Measurements from ENCODE around the gene ERC2.

GRCh38 chr3:55702822-55703221 is 765.4 kb downstream of the ERC2 start:
- no peak for TF ChIP-seq ZNF140 (tag by site-specific recombination; IDR thresholded peaks at IDR 0.05)
- TF ChIP-seq SALL2 (tag by site-specific recombination; IDR thresholded peaks at IDR 0.05; ENCODE audit: borderline replicate concordance): no peak
- no peak for TF ChIP-seq ZSCAN16 (tag by site-specific recombination; IDR thresholded peaks at IDR 0.05)
- TF ChIP-seq CTCF (tag by site-specific recombination; IDR thresholded peaks at IDR 0.05): no peak
- no peak for TF ChIP-seq ZEB2 (tag by site-specific recombination; IDR thresholded peaks at IDR 0.05)
- no peak for TF ChIP-seq BCL11B (tag by site-specific recombination; IDR thresholded peaks at IDR 0.05; ENCODE audit: low read depth)
- TF ChIP-seq ZNF530 (tag by site-specific recombination; IDR thresholded peaks at IDR 0.05; ENCODE audit: low read depth): no peak
- TF ChIP-seq TSHZ1 (tag by site-specific recombination; IDR thresholded peaks at IDR 0.05; ENCODE audit: borderline replicate concordance): no peak
- no peak for TF ChIP-seq ZNF501 (tag by site-specific recombination; IDR thresholded peaks at IDR 0.05)
- TF ChIP-seq ZNF416 (tag by site-specific recombination; IDR thresholded peaks at IDR 0.05): no peak
- no peak for TF ChIP-seq ZSCAN5A (tag by site-specific recombination; IDR thresholded peaks at IDR 0.05)

All from HEK293 (cell line).